ENCODE results near the gene FCF1. TPM values are rescaled to one million over a fixed set of nuclear protein-coding genes. Genes with fewer than 3 reads are reported as not detected.

FCF1 gene
- polyA plus RNA-seq, 1 donor: 41.3 TPM

DNA sequence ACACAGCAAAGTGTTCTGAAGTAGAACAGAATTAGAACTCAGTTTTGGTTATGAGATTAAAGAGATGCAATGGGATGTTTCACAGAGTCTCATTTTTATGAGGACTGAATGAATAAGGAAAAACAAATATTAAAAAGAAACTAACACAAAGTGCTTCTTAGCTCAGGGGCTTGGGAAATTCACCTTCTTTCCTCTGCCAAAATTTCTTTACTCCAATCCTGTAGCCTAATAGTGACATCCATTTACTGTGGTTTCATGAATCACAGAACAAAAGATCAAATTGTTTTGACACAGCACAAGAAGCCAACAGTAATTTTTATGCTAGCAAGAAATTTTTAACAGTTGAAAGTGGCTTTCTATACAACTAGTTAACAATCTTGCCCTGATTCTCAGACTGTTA, 37.7 kb upstream of the FCF1 start:
- Histone ChIP-seq H3K4me3 (ENCODE audit: low read length) (no peak overlapping the region), H3K27ac (ENCODE audit: low read length) (no peak overlapping the region), H3K9me3 (ENCODE audit: control insufficient read depth, low read depth, low read length) (no peaks in the 10 kb centered on the region), H3K27me3 (ENCODE audit: control insufficient read depth, insufficient read depth, low read length) (no peaks in the 10 kb centered on the region), H3K36me3 (ENCODE audit: control insufficient read depth, insufficient read depth, low read length) (peaks cover 58% of the 10 kb centered on the region), H3K4me1 (ENCODE audit: control insufficient read depth, insufficient read depth, low read length) (no peaks in the 10 kb centered on the region)
- no peak for DNase-seq

DNA sequence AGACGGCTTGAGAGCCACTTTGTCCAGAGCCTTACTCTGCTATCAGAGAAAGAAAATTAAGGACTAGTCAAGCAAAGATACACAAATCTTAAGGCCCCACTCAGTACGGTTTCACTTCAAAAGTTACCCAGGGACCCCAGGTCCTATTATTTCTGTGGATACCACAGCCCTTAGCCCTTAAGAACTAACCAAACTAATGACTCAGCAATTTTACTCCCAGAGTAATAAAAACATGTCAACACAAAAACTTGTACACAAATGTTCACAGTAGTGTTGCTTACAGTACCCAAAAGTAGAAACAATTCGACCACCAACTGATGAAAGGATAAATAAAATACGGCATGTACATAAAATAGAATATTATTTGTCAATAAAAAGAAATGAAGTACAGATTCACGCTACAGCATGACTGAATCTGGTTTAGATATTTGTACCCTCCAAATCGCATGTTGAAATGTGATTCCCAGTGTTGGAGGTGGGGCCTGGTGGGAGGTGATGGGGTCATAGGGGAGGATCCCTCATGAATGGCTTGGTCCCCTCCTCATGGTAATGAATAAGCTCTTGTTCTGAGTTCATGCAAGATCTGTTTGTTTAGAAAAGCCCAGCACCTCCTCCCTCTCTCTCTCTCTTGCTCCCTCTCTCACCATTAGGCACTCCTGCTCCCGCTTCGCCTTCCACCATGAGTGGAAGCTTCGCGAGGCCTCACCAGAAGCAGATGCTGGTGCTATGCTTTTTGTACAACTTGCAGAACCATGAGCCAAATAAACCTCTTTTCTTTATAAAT, 30.6 kb upstream of the FCF1 start:
- no peak overlapping the region for H3K27ac ChIP-seq (ENCODE audit: low read length)
- H3K36me3 ChIP-seq (ENCODE audit: control insufficient read depth, insufficient read depth, low read length): peaks cover 42% of the 10 kb centered on the region
- peaks cover 12% of the 10 kb centered on the region for H3K4me1 ChIP-seq (ENCODE audit: control insufficient read depth, insufficient read depth, low read length)
- DNase-seq: no peak
- no peaks in the 10 kb centered on the region for H3K9me3 ChIP-seq (ENCODE audit: control insufficient read depth, low read depth, low read length)
- no peak overlapping the region for H3K4me3 ChIP-seq (ENCODE audit: low read length)
- 92% methylated on average over 3 of the region's 10 CpGs for WGBS (ENCODE audit: insufficient coverage, low lambda C conversion rate)
- H3K27me3 ChIP-seq (ENCODE audit: control insufficient read depth, insufficient read depth, low read length): no peaks in the 10 kb centered on the region

DNA sequence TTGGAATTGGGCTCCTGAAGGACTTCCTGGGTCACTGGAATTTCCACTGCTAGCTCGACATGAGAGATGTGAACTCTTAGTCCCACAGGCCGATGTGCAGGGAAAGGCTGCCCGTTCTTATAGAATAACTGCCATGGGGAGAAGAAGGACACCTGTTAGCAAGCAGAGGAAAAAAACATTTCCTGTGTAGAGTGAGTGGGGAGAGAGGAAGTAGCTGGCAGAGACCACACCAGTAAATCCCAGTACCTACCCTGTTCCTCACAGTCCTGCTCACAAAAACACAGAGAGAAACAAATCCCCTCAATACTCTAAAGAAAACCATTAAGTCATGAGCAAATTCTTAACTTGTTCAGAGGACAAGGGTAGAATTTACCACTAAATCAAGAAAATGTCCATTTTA, 29.5 kb upstream of the FCF1 start:
- H3K4me3 ChIP-seq (ENCODE audit: low read length): no peak overlapping the region
- no peaks in the 10 kb centered on the region for H3K9me3 ChIP-seq (ENCODE audit: control insufficient read depth, low read depth, low read length)
- peaks cover 12% of the 10 kb centered on the region for H3K4me1 ChIP-seq (ENCODE audit: control insufficient read depth, insufficient read depth, low read length)
- H3K36me3 ChIP-seq (ENCODE audit: control insufficient read depth, insufficient read depth, low read length): peaks cover 39% of the 10 kb centered on the region
- no peaks in the 10 kb centered on the region for H3K27me3 ChIP-seq (ENCODE audit: control insufficient read depth, insufficient read depth, low read length)
- DNase-seq: no peak
- no peak overlapping the region for H3K27ac ChIP-seq (ENCODE audit: low read length)
- no CpG with 5 or more reads among the region's 3 CpGs for WGBS (ENCODE audit: insufficient coverage, low lambda C conversion rate)

DNA sequence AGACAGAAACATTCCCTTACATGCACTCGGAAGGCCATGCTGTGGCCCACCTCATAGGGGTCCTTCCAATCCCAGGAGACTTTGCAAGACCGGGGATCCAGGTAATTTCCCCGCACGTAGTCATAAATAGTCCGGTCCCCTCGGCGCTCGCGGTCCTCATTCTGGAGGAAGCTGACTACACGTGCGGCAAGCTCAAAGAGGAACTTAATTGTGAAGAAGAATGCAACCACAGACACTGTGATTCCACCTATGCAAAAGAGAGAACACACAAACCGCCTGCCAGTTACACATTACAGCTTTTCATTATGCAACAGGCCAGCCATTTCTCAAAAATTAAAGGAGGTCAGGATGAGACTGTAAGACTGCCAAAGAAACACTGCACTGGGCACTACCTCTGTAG, 28.5 kb upstream of the FCF1 start:
- H3K4me1 ChIP-seq (ENCODE audit: control insufficient read depth, insufficient read depth, low read length): peaks cover 12% of the 10 kb centered on the region
- H3K9me3 ChIP-seq (ENCODE audit: control insufficient read depth, low read depth, low read length): no peaks in the 10 kb centered on the region
- no peaks in the 10 kb centered on the region for H3K27me3 ChIP-seq (ENCODE audit: control insufficient read depth, insufficient read depth, low read length)
- H3K27ac ChIP-seq (ENCODE audit: low read length): no peak overlapping the region
- WGBS (ENCODE audit: insufficient coverage, low lambda C conversion rate): 80% methylated on average over 1 of the region's 12 CpGs
- no peak overlapping the region for H3K4me3 ChIP-seq (ENCODE audit: low read length)
- no peak for DNase-seq
- peaks cover 35% of the 10 kb centered on the region for H3K36me3 ChIP-seq (ENCODE audit: control insufficient read depth, insufficient read depth, low read length)

DNA sequence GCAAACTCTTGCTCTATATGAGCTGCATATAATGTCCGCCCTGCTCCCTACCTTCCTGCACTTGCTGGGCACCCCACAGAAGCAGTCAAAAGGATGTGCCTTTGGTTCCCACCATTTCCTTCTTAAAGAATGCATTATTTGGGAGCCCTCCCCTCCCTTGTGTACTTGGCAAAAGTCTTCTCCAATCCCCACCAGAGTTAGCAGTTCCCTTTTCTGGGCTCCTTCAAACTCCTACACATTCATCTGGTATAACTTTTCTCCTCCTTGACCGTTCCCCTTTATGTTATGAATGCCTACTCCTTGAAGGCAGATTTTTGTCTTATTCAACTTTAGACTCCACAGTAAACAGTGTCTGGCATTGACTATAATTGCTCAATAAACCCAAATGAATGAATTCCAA, 27.9 kb upstream of the FCF1 start:
- peaks cover 12% of the 10 kb centered on the region for H3K4me1 ChIP-seq (ENCODE audit: control insufficient read depth, insufficient read depth, low read length)
- H3K27ac ChIP-seq (ENCODE audit: low read length): no peak overlapping the region
- no peaks in the 10 kb centered on the region for H3K9me3 ChIP-seq (ENCODE audit: control insufficient read depth, low read depth, low read length)
- no CpG with 5 or more reads among the region's 2 CpGs for WGBS (ENCODE audit: insufficient coverage, low lambda C conversion rate)
- H3K27me3 ChIP-seq (ENCODE audit: control insufficient read depth, insufficient read depth, low read length): no peaks in the 10 kb centered on the region
- no peak for DNase-seq
- H3K4me3 ChIP-seq (ENCODE audit: low read length): no peak overlapping the region
- peaks cover 40% of the 10 kb centered on the region for H3K36me3 ChIP-seq (ENCODE audit: control insufficient read depth, insufficient read depth, low read length)

DNA sequence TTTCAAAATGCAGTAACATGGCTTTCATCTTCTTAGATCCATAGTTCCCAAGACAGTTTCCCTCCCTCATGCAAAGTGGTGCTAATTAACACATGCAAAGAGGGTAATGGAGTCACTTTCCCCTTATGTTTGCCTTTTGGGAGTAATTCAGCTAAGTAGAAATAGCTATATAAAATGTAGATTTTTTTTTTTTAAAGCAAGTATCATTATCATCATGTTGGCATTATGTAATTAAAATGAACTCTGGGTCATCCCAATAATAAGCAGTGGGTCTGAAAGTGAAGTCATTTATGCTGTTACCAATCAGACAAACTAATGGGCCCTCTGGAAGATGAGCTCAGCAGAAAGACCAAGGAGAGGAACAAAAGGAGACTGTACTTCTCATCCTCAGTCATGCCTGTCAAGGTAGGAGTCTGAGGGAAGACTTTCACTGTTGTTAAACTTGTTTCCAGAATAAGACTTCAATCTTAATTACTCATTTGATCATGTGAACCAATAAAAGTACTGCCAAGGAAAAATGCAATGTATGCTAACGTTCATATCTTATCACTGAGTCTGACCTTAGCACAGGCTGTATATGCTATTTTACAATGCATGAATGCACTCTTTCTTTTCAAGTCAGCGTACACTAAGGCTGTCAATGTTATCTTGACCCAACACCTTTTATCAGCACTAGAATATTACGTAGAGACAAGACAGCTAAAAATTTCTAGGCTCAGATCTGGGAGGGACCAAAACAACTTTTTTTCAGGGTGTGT, 26.8 kb upstream of the FCF1 start:
- DNase-seq: peak; percentile 63 to 84
- peaks cover 44% of the 10 kb centered on the region for H3K36me3 ChIP-seq (ENCODE audit: control insufficient read depth, insufficient read depth, low read length)
- WGBS (ENCODE audit: insufficient coverage, low lambda C conversion rate): no CpG with 5 or more reads among the region's 3 CpGs
- peaks cover 12% of the 10 kb centered on the region for H3K4me1 ChIP-seq (ENCODE audit: control insufficient read depth, insufficient read depth, low read length)
- no peak overlapping the region for H3K27ac ChIP-seq (ENCODE audit: low read length)
- no peaks in the 10 kb centered on the region for H3K27me3 ChIP-seq (ENCODE audit: control insufficient read depth, insufficient read depth, low read length)
- no peaks in the 10 kb centered on the region for H3K9me3 ChIP-seq (ENCODE audit: control insufficient read depth, low read depth, low read length)
- no peak overlapping the region for H3K4me3 ChIP-seq (ENCODE audit: low read length)

DNA sequence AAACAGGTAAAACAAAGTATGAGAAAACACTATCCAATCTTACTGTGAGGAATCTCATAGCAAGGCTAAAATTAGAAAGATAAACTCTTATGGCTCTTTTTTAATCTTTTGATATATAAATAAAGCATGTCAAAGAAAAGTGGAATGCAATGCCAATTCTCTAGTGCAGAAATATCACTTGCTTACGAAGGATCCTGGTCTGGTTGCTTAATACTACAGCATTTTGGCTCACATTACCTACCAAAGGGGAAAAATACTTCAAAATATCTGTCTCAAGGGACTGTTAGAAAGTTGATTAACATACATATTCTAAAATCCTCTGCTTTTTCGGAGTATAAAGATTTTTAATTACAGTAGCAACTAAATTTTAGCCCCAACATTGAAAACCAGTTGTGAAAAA, 21.5 kb upstream of the FCF1 start:
- peaks cover 15% of the 10 kb centered on the region for H3K36me3 ChIP-seq (ENCODE audit: control insufficient read depth, insufficient read depth, low read length)
- H3K27ac ChIP-seq (ENCODE audit: low read length): no peak overlapping the region
- H3K4me1 ChIP-seq (ENCODE audit: control insufficient read depth, insufficient read depth, low read length): peaks cover 3% of the 10 kb centered on the region
- H3K4me3 ChIP-seq (ENCODE audit: low read length): no peak overlapping the region
- no CpG with 5 or more reads among the region's 2 CpGs for WGBS (ENCODE audit: insufficient coverage, low lambda C conversion rate)
- DNase-seq: no peak
- no peaks in the 10 kb centered on the region for H3K9me3 ChIP-seq (ENCODE audit: control insufficient read depth, low read depth, low read length)
- no peaks in the 10 kb centered on the region for H3K27me3 ChIP-seq (ENCODE audit: control insufficient read depth, insufficient read depth, low read length)

DNA sequence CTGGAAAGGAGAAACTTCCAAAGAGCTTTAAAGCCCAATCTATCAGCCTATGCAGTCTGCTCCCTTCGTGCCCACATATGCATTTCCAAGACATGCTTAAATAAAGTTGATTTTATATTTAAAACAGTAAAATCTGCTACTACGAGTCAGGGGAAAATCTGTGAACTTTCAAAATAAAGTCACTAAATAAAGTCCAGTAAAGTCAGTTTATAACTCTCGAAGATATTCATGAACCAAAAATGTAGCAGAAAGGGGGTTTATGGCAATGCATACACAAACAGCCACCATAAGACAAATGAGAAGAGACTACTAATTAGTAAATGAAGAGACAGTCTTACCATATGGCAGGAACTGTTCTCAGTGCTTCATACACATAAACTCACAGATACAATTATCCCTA, 19.8 kb upstream of the FCF1 start:
- 84% methylated on average over 2 of the region's 3 CpGs for WGBS (ENCODE audit: insufficient coverage, low lambda C conversion rate)
- H3K4me1 ChIP-seq (ENCODE audit: control insufficient read depth, insufficient read depth, low read length): no peaks in the 10 kb centered on the region

DNA sequence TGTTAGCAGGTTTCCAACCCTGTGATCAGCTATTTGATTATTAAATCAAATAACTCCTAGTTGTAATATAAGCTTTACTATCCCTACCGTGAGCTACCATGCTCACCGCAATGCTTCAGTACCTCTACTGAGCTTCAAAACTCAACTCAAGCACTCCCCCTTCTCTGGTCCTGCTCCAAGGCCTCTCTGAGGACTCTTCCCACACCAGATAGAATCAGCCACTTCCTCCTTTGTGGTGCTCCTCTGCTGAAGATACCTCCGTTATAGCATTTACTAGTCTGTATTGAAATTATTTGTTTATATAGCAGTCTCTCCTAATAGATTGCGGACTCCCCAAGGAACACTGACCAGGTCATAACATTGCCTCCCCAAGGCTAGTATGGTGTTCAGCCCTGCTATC, 17.5 kb upstream of the FCF1 start:
- no CpG with 5 or more reads among the region's 4 CpGs for WGBS (ENCODE audit: insufficient coverage, low lambda C conversion rate)
- H3K4me3 ChIP-seq (ENCODE audit: low read length): no peak overlapping the region

More for the DNA sequence above, 19.8 kb upstream of the FCF1 start:
- H3K27ac ChIP-seq (ENCODE audit: low read length): no peak overlapping the region
- no peak overlapping the region for H3K4me3 ChIP-seq (ENCODE audit: low read length)
- H3K9me3 ChIP-seq (ENCODE audit: control insufficient read depth, low read depth, low read length): no peaks in the 10 kb centered on the region
- no peaks in the 10 kb centered on the region for H3K27me3 ChIP-seq (ENCODE audit: control insufficient read depth, insufficient read depth, low read length)
- no peak for DNase-seq
- peaks cover 18% of the 10 kb centered on the region for H3K36me3 ChIP-seq (ENCODE audit: control insufficient read depth, insufficient read depth, low read length)

DNA sequence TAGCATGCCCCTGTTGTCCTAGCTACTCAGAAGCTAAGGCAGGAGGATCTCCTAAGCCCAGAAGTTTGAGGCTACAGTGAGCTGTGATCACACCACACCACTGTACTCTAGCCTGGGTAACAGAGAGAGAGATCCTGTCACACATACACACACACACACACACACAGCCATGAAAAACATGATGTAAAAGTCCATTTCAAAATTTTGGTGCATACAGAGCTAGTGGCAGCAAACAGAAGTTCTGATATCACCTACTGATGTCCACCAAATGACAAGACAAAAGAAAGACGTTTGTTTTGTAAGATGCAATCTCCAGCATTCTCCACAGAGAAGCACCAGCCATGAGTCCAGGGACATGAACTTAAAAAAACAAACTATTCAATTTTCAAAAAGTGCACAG, 15.9 kb upstream of the FCF1 start:
- DNase-seq: no peak
- no peak overlapping the region for H3K27ac ChIP-seq (ENCODE audit: low read length)
- WGBS (ENCODE audit: insufficient coverage, low lambda C conversion rate): no CpG with 5 or more reads among the region's 1 CpG
- no peaks in the 10 kb centered on the region for H3K27me3 ChIP-seq (ENCODE audit: control insufficient read depth, insufficient read depth, low read length)
- H3K9me3 ChIP-seq (ENCODE audit: control insufficient read depth, low read depth, low read length): no peaks in the 10 kb centered on the region
- H3K36me3 ChIP-seq (ENCODE audit: control insufficient read depth, insufficient read depth, low read length): peaks cover 11% of the 10 kb centered on the region
- H3K4me1 ChIP-seq (ENCODE audit: control insufficient read depth, insufficient read depth, low read length): no peaks in the 10 kb centered on the region
- no peak overlapping the region for H3K4me3 ChIP-seq (ENCODE audit: low read length)

More for the DNA sequence above, 17.5 kb upstream of the FCF1 start:
- no peaks in the 10 kb centered on the region for H3K27me3 ChIP-seq (ENCODE audit: control insufficient read depth, insufficient read depth, low read length)
- no peaks in the 10 kb centered on the region for H3K4me1 ChIP-seq (ENCODE audit: control insufficient read depth, insufficient read depth, low read length)
- H3K9me3 ChIP-seq (ENCODE audit: control insufficient read depth, low read depth, low read length): no peaks in the 10 kb centered on the region
- DNase-seq: no peak
- H3K36me3 ChIP-seq (ENCODE audit: control insufficient read depth, insufficient read depth, low read length): peaks cover 15% of the 10 kb centered on the region
- H3K27ac ChIP-seq (ENCODE audit: low read length): no peak overlapping the region

All from large intestine (tissue), 3 donors.